ENCODE data around the gene ALDOC. TPM values are rescaled to one million over a fixed set of nuclear protein-coding genes. Genes with fewer than 3 reads are reported as not detected.

Gene ALDOC
- total RNA-seq (10 to 100 TPM; 21.0 to 40.3 TPM), polyA plus RNA-seq (10 to 100 TPM; 15.5 to 52.5 TPM)
- long read RNA-seq, donor 1, partial matches to known transcripts, result 5 of 7 reads
- long read RNA-seq, donor 1, other reads (novel, unspliced or antisense), result 0 of 7 reads
- long read RNA-seq, donor 2, partial matches to known transcripts, result 0 of 1 reads
- long read RNA-seq, donor 2, other reads (novel, unspliced or antisense), result 0 of 1 reads
- long read RNA-seq, donor 3, partial matches to known transcripts, result 0 of 2 reads
- long read RNA-seq, donor 3, other reads (novel, unspliced or antisense), result 0 of 2 reads
- long read RNA-seq, donor 4, partial matches to known transcripts, result 0 of 2 reads
- long read RNA-seq, donor 4, other reads (novel, unspliced or antisense), result 0 of 2 reads
- long read RNA-seq, donor 5, partial matches to known transcripts, result 6 of 10 reads
- long read RNA-seq, donor 5, other reads (novel, unspliced or antisense), result 0 of 10 reads

DNA sequence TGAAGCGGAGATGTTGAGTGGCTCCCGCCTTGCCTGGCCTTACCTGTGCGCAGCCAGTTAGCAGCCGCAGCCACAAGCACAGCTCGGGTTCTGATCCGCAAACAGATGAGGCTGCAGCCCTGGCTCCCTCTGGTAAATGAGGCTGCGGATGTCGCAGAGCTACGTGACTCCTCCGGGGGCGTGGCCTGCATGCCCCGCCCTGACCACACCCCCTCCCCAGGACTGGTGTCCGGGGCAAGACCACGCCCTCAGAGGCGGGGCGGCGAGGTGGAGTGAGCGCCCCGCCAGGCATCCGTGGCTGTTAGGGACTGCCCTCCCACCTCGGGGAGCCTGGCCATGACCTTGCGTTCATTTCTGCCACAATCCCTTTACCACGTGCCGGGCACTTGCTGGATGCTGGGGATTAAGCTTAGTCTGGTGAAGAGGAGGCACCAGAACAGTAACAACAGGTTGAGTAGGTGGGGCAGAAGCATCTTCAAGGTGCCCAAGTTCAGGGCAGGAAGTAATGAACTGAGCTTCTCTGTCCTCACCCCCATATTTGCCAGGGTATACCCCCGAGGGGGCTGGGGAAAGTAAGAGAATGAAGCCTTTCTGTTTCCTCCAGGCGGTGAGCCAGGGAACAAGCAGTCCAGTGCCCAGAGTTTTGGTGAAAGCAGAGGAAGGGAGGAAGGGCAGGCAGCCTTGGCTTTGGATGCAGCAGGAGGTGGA lies at the start of gene ALDOC:
Gene ALDOC (minus strand): TSS at position 138 of the 708 bp plus-strand sequence. CDS start 1,363 bp downstream, outside the sequence.
- H3K36me3 ChIP-seq (ENCODE audit: control insufficient read depth in 4 of 4, insufficient read depth in 4 of 4, low read length in 4 of 4), result peaks cover 0 to 6% (median 3%) of the 10 kb centered on the region in 4 donors
- no peak within 1 kb of the TSS for H3K9ac ChIP-seq (ENCODE audit: insufficient read depth in 1 of 2, low read length in 2 of 2)
- peaks cover 0 to 39% (median 4%) of the 10 kb centered on the region in 5 donors for H3K4me1 ChIP-seq (ENCODE audit: control insufficient read depth in 5 of 5, insufficient read depth in 5 of 5, low read length in 5 of 5)
- no peak within 1 kb of the TSS for H3K4me3 ChIP-seq
- peak within 1 kb of the TSS in 1 of 2 donors; percentile 74 for H3K27ac ChIP-seq (ENCODE audit: low read depth in 1 of 2, low read length in 1 of 2)
- no peaks in the 10 kb centered on the region for H3K27me3 ChIP-seq (ENCODE audit: control insufficient read depth in 3 of 3, insufficient read depth in 3 of 3, low read length in 2 of 3)
- H3K9me3 ChIP-seq (ENCODE audit: control insufficient read depth in 4 of 4, insufficient read depth in 3 of 4, low read length in 3 of 4), result no peaks in the 10 kb centered on the region
- WGBS, 2 donors, result 4 to 5% methylated on average over 25 to 26 of the region's 26 CpGs
- peak; percentile 92 to 97 (median 94) for DNase-seq
- TF ChIP-seq, protein P1, sequence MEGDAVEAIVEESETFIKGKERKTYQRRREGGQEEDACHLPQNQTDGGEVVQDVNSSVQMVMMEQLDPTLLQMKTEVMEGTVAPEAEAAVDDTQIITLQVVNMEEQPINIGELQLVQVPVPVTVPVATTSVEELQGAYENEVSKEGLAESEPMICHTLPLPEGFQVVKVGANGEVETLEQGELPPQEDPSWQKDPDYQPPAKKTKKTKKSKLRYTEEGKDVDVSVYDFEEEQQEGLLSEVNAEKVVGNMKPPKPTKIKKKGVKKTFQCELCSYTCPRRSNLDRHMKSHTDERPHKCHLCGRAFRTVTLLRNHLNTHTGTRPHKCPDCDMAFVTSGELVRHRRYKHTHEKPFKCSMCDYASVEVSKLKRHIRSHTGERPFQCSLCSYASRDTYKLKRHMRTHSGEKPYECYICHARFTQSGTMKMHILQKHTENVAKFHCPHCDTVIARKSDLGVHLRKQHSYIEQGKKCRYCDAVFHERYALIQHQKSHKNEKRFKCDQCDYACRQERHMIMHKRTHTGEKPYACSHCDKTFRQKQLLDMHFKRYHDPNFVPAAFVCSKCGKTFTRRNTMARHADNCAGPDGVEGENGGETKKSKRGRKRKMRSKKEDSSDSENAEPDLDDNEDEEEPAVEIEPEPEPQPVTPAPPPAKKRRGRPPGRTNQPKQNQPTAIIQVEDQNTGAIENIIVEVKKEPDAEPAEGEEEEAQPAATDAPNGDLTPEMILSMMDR (IDR thresholded peaks at IDR 0.05; ENCODE audit: control extremely low read depth, extremely low read depth), result no peak
- peak; percentile 99 for ATAC-seq (ENCODE audit: insufficient read depth, low FRiP score)

DNA sequence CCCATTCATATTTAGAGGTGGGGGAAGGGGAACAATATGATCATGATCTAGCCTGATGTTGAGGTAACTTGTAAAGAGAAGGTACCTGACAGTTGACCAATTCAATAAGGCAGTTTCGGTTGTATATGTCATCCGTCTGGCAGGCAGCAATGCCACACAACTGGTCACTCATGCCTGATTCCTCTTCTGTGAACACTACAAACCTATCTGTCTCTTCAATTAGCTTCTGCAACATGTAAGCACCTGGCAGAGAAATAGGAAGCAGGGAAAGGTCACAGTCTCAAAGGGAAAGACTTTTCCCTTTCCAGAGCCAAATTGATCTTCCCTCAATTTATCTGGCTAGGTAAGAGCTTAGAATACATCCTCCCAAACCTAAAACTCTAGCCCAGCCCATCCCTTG lies 47.5 kb upstream of the ALDOC start:
- Histone ChIP-seq H3K27ac (ENCODE audit: low read depth in 1 of 2, low read length in 1 of 2) (no peak overlapping the region), H3K9me3 (ENCODE audit: control insufficient read depth in 4 of 4, insufficient read depth in 3 of 4, low read length in 3 of 4) (no peaks in the 10 kb centered on the region), H3K36me3 (ENCODE audit: control insufficient read depth in 4 of 4, insufficient read depth in 4 of 4, low read length in 4 of 4) (peaks cover 35 to 58% (median 42%) of the 10 kb centered on the region in 4 donors), H3K27me3 (ENCODE audit: control insufficient read depth in 3 of 3, insufficient read depth in 3 of 3, low read length in 2 of 3) (no peaks in the 10 kb centered on the region), H3K9ac (ENCODE audit: insufficient read depth in 1 of 2, low read length in 2 of 2) (no peak overlapping the region), H3K4me1 (ENCODE audit: control insufficient read depth in 5 of 5, insufficient read depth in 5 of 5, low read length in 5 of 5) (no peaks in the 10 kb centered on the region), H3K4me3 (no peak overlapping the region)
- TF ChIP-seq, protein P1 (IDR thresholded peaks at IDR 0.05; ENCODE audit: control extremely low read depth, extremely low read depth), result no peak
- DNase-seq (no peak), ATAC-seq (ENCODE audit: insufficient read depth, low FRiP score) (no peak)
- 95 to 98% methylated on average over 2 of the region's 2 CpGs for WGBS, 2 donors

DNA sequence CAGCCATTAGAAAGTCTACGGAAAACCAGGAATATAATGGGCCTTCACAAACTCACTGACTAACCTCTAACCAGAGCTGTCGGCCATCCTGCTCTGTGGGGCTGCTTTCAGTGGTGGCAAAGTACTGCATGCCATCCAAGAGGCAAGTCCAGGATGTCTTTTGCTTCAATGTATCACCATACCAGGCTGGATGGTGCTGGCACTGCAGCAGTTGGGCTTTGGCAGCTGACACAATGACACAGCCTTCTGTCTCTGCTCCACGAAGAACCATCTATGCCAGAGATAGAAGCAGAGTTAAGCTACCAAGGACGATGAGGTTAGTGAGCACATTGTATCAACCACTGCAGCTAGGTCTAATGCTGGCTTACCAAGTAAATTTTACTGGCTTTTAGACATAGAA lies 47.0 kb upstream of the ALDOC start:
- H3K4me3 ChIP-seq, result no peak overlapping the region
- H3K27ac ChIP-seq (ENCODE audit: low read depth in 1 of 2, low read length in 1 of 2), result no peak overlapping the region
- H3K36me3 ChIP-seq (ENCODE audit: control insufficient read depth in 4 of 4, insufficient read depth in 4 of 4, low read length in 4 of 4), result peaks cover 36 to 62% (median 44%) of the 10 kb centered on the region in 4 donors

More for the DNA sequence above, 47.0 kb upstream of the ALDOC start:
- no peak for ATAC-seq (ENCODE audit: insufficient read depth, low FRiP score)
- Histone ChIP-seq H3K4me1 (ENCODE audit: control insufficient read depth in 5 of 5, insufficient read depth in 5 of 5, low read length in 5 of 5) (no peaks in the 10 kb centered on the region), H3K9ac (ENCODE audit: insufficient read depth in 1 of 2, low read length in 2 of 2) (no peak overlapping the region), H3K27me3 (ENCODE audit: control insufficient read depth in 3 of 3, insufficient read depth in 3 of 3, low read length in 2 of 3) (no peaks in the 10 kb centered on the region), H3K9me3 (ENCODE audit: control insufficient read depth in 4 of 4, insufficient read depth in 3 of 4, low read length in 3 of 4) (no peaks in the 10 kb centered on the region)
- DNase-seq, result no peak
- TF ChIP-seq, protein P1 (IDR thresholded peaks at IDR 0.05; ENCODE audit: control extremely low read depth, extremely low read depth), result no peak
- WGBS, 2 donors, result 92 to 94% methylated on average over 4 of the region's 4 CpGs
